H9 (cell line): ENCODE data around the gene SHANK1. TPM values are rescaled to one million over a fixed set of nuclear protein-coding genes. Genes with fewer than 3 reads are reported as not detected.

Source experiments
- DNase-seq: peaks from one replicate; pipeline ENCODE4 v3.0.0-alpha.2; 2017
- H2AFZ ChIP-seq: one replicate; pipeline ENCODE4 v1.6.1; 2013; ENCODE audit warnings: mild to moderate bottlenecking, low read length, control low read depth, moderate library complexity
- H2AK5ac ChIP-seq: 2 replicates; pipeline ENCODE4 v1.6.1; 2013; ENCODE audit warnings: low read length, control low read depth, mixed read lengths; ENCODE audit not compliant: insufficient read length
- H2BK120ac ChIP-seq: one replicate; pipeline ENCODE4 v1.6.1; 2013; ENCODE audit warnings: low read depth, mild to moderate bottlenecking, low read length, control low read depth, inconsistent platforms; ENCODE audit not compliant: poor library complexity, severe bottlenecking
- H2BK12ac ChIP-seq: 2 replicates; pipeline ENCODE4 v1.6.1; 2013; ENCODE audit warnings: low read length, control low read depth, mixed read lengths, low read depth; ENCODE audit not compliant: insufficient read length
- H2BK15ac ChIP-seq: 2 replicates; pipeline ENCODE4 v1.6.1; 2013; ENCODE audit warnings: low read depth, low read length, control low read depth
- H2BK20ac ChIP-seq: one replicate; pipeline ENCODE4 v1.6.1; 2013; ENCODE audit warnings: low read depth, mild to moderate bottlenecking, low read length, control low read depth, inconsistent platforms; ENCODE audit not compliant: poor library complexity, severe bottlenecking
- H2BK5ac ChIP-seq: 2 replicates; pipeline ENCODE4 v1.6.1; 2013; ENCODE audit warnings: low read length, control low read depth, mixed read lengths; ENCODE audit not compliant: insufficient read length
- H3K14ac ChIP-seq: 2 replicates; pipeline ENCODE4 v1.6.1; 2013; ENCODE audit warnings: low read length, control low read depth; ENCODE audit not compliant: insufficient read depth
- H3K18ac ChIP-seq: 2 replicates; pipeline ENCODE4 v1.6.1; 2013; ENCODE audit warnings: low read depth, mild to moderate bottlenecking, mixed read lengths, low read length, control low read depth; ENCODE audit not compliant: insufficient read length
- H3K23ac ChIP-seq: 2 replicates; pipeline ENCODE4 v1.6.1; 2013; ENCODE audit warnings: low read length, control low read depth, mixed read lengths, low read depth; ENCODE audit not compliant: insufficient read length
- H3K23me2 ChIP-seq: 2 replicates; pipeline ENCODE4 v1.6.1; 2013; ENCODE audit warnings: low read depth, mild to moderate bottlenecking, mixed read lengths, low read length, control low read depth; ENCODE audit not compliant: insufficient read length, poor library complexity, severe bottlenecking
- H3K27ac ChIP-seq: 2 replicates; pipeline ENCODE4 v1.5.1; 2013; ENCODE audit warnings: low read length, control low read depth, mixed read lengths, low read depth; ENCODE audit not compliant: insufficient read length
- H3K27me3 ChIP-seq: 2 replicates; pipeline ENCODE4 v1.6.1; 2013; ENCODE audit warnings: low read length, control low read depth, inconsistent platforms; ENCODE audit not compliant: insufficient read depth
- H3K4ac ChIP-seq: 2 replicates; pipeline ENCODE4 v1.6.1; 2013; ENCODE audit warnings: low read depth, mild to moderate bottlenecking, control low read depth, inconsistent platforms, low read length, moderate library complexity
- H3K4me1 ChIP-seq: 2 replicates; pipeline ENCODE4 v1.6.1; 2013; ENCODE audit warnings: low read length, control low read depth, inconsistent platforms; ENCODE audit not compliant: insufficient read depth
- H3K4me2 ChIP-seq: 2 replicates; pipeline ENCODE4 v1.6.1; 2013; ENCODE audit warnings: low read length, control low read depth, mixed read lengths; ENCODE audit not compliant: insufficient read length, insufficient read depth
- H3K56ac ChIP-seq: 2 replicates; pipeline ENCODE4 v1.6.1; 2013; ENCODE audit warnings: low read depth, mild to moderate bottlenecking, mixed read lengths, low read length, control low read depth; ENCODE audit not compliant: insufficient read length
- H3K79me1 ChIP-seq: 2 replicates; pipeline ENCODE4 v1.6.1; 2013; ENCODE audit warnings: low read depth, mild to moderate bottlenecking, moderate library complexity, low read length, control low read depth, inconsistent platforms; ENCODE audit not compliant: insufficient read depth, poor library complexity, severe bottlenecking
- H3K79me2 ChIP-seq: 2 replicates; pipeline ENCODE4 v1.6.1; 2013; ENCODE audit warnings: low read length, control low read depth, inconsistent platforms; ENCODE audit not compliant: insufficient read depth
- H3K9ac ChIP-seq: 2 replicates; pipeline ENCODE4 v1.6.1; 2013; ENCODE audit warnings: low read length, control low read depth, mixed read lengths; ENCODE audit not compliant: insufficient read length; ENCODE audit errors: extremely low read depth
- H3K9me3 ChIP-seq: one replicate; pipeline ENCODE4 v1.6.1; 2013; ENCODE audit warnings: low read depth, low read length, inconsistent platforms; ENCODE audit not compliant: control insufficient read depth
- H3T11ph ChIP-seq: one replicate; pipeline ENCODE4 v1.6.1; 2013; ENCODE audit warnings: mild to moderate bottlenecking, low read length, control low read depth, inconsistent platforms
- H4K20me1 ChIP-seq: one replicate; pipeline ENCODE4 v1.6.1; 2013; ENCODE audit not compliant: control insufficient read depth, insufficient read length, insufficient read depth
- H4K5ac ChIP-seq: 2 replicates; pipeline ENCODE4 v1.6.1; 2013; ENCODE audit warnings: low read depth, mild to moderate bottlenecking, mixed read lengths, low read length, control low read depth; ENCODE audit not compliant: insufficient read length
- H4K8ac ChIP-seq: replicated peaks from 2 replicates; pipeline ENCODE4 v1.6.1; 2013; ENCODE audit warnings: low read length, control low read depth, mixed read lengths, low read depth; ENCODE audit not compliant: insufficient read length
- H4K91ac ChIP-seq: 2 replicates; pipeline ENCODE4 v1.6.1; 2013; ENCODE audit warnings: low read depth, mild to moderate bottlenecking, moderate library complexity, mixed read lengths, low read length, control low read depth; ENCODE audit not compliant: insufficient read length
- H3K27ac Mint-ChIP-seq, 3 experiments: 2 replicates in 2 of 3; 3 replicates in 1 of 3; pipeline ENCODE4 v1.8.0; 2020 to 2021; ENCODE audit warnings: mixed read lengths in 3 of 3, mild to moderate bottlenecking in 1 of 3, moderate library complexity in 1 of 3
- H3K27me3 Mint-ChIP-seq: 2 replicates; pipeline ENCODE4 v1.8.0; 2021; ENCODE audit warnings: low read depth, mild to moderate bottlenecking, moderate library complexity, mixed read lengths
- H3K36me3 Mint-ChIP-seq, 3 experiments: 2 replicates in 2 of 3; 3 replicates in 1 of 3; pipeline ENCODE4 v1.8.0; 2020 to 2021; ENCODE audit warnings: low read depth in 3 of 3, mixed read lengths in 3 of 3; ENCODE audit not compliant: insufficient read depth in 1 of 3
- H3K4me1 Mint-ChIP-seq, 2 experiments: 2 replicates each; pipeline ENCODE4 v1.8.0; 2020; ENCODE audit warnings: mixed read lengths in 2 of 2
- H3K4me3 Mint-ChIP-seq, 2 experiments: 2 replicates in 1 of 2; 3 replicates in 1 of 2; pipeline ENCODE4 v1.8.0; 2020 to 2021; ENCODE audit warnings: mild to moderate bottlenecking in 2 of 2, mixed read lengths in 2 of 2, moderate library complexity in 1 of 2
- H3K9me3 Mint-ChIP-seq, 2 experiments: 2 replicates in 1 of 2; 3 replicates in 1 of 2; pipeline ENCODE4 v1.8.0; 2020; ENCODE audit warnings: mild to moderate bottlenecking in 2 of 2, mixed read lengths in 2 of 2, moderate library complexity in 1 of 2
- WGBS: extraction: QIAGEN DNeasy Blood & Tissue Kit; methylation state at CpG from one replicate; pipeline ENCODE4 v1.1.7; 2013; ENCODE audit warnings: missing lambda C conversion rate, low lambda C conversion rate, mixed read lengths; ENCODE audit not compliant: insufficient read length; ENCODE audit errors: extremely low coverage; 5-methylcytosine and 5-hydroxymethylcytosine counted together
- total RNA-seq: library from RNA; stranded (reverse); gene quantifications from 2 replicates; pipeline ENCODE4 v1.2.1, GENCODE V29; 2021
- TF ChIP-seq, protein P1 (sequence below): fragments of 200-600 bp; sonication (generic); conservative IDR thresholded peaks from 3 replicates; pipeline ENCODE4 v1.8.0; 2021; ENCODE audit warnings: antibody characterized with exemption, mild to moderate bottlenecking

Gene SHANK1
- total RNA-seq, 1 experiment from 2014 or later = 1.7 TPM

DNA sequence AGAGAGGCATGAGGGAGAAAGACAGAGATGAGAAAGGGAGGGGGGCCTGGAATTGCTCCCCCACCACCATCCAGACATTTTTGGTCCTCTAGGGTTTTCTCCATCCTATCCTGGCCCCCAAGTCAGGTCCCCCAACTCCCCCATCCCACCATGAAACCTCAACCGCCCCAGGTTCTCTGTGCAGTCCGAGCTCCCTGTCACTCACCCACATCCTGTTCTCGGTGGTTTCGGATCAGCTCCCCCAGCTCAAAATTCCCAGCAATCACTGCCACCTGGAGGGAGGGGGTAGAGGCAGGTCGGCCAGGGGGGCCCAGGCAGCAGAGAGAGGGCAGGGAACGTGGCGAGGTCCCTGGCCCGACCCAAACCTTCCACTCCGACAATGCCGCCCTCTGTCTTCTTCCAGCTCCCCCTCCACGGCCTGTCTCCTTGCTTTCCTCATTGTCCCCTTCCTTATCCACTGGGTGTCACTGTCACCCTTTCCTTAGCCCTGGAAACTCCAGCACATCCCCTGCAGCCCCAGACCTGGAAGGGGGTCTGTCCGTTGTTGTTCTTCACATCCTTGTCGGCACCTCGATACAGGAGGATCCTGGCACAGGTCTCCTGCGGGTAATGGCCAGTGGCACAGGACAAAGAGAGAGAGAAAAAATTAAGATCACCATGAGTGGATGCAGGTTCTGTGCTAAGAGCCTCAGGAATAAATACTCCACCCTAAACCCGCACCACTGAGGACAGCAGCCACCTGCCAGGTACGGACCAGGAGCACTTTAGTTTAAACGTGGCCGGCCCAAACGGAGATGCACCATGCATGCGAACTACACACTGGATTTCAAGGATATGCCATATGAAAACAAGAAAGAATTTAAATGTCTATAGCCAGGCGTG, 15.4 kb downstream of the SHANK1 start:
- peaks cover 6 to 16% of the 10 kb centered on the region in 2 experiments for H3K4me1 Mint-ChIP-seq
- no peak overlapping the region for H3K18ac ChIP-seq
- no peak overlapping the region for H3K4me2 ChIP-seq
- H3K27me3 Mint-ChIP-seq = peaks cover 80% of the 10 kb centered on the region
- no peak overlapping the region for H2BK12ac ChIP-seq
- no peaks in the 10 kb centered on the region for H4K20me1 ChIP-seq
- no peaks in the 10 kb centered on the region for H3K36me3 Mint-ChIP-seq
- H4K5ac ChIP-seq = no peak overlapping the region
- H2BK15ac ChIP-seq = no peak overlapping the region
- no peaks in the 10 kb centered on the region for H3K79me1 ChIP-seq
- H2AK5ac ChIP-seq = no peak overlapping the region
- no peak overlapping the region for H2BK5ac ChIP-seq
- H3K4me1 ChIP-seq = 0 out of 2 replicates have a peak, but pooled peaks cover 3% of the 10 kb centered on the region
- H3K9me3 Mint-ChIP-seq = no peaks in the 10 kb centered on the region
- no peak overlapping the region for H4K8ac ChIP-seq
- H2AFZ ChIP-seq = no peak overlapping the region
- no peak overlapping the region for H3K4me3 Mint-ChIP-seq
- H3K9ac ChIP-seq = no peak overlapping the region
- H3K27ac Mint-ChIP-seq = no peak overlapping the region; a peak in 1 of 7 replicates
- H3K79me2 ChIP-seq = no peaks in the 10 kb centered on the region
- H3K27ac ChIP-seq = no peak overlapping the region
- H2BK120ac ChIP-seq = no peak overlapping the region
- TF ChIP-seq, protein P1, sequence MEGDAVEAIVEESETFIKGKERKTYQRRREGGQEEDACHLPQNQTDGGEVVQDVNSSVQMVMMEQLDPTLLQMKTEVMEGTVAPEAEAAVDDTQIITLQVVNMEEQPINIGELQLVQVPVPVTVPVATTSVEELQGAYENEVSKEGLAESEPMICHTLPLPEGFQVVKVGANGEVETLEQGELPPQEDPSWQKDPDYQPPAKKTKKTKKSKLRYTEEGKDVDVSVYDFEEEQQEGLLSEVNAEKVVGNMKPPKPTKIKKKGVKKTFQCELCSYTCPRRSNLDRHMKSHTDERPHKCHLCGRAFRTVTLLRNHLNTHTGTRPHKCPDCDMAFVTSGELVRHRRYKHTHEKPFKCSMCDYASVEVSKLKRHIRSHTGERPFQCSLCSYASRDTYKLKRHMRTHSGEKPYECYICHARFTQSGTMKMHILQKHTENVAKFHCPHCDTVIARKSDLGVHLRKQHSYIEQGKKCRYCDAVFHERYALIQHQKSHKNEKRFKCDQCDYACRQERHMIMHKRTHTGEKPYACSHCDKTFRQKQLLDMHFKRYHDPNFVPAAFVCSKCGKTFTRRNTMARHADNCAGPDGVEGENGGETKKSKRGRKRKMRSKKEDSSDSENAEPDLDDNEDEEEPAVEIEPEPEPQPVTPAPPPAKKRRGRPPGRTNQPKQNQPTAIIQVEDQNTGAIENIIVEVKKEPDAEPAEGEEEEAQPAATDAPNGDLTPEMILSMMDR = peak; percentile 59
- H3K23me2 ChIP-seq = no peaks in the 10 kb centered on the region
- H2BK20ac ChIP-seq = no peak overlapping the region
- H3K4ac ChIP-seq = no peak overlapping the region
- no peak overlapping the region for H4K91ac ChIP-seq
- H3T11ph ChIP-seq = no peak overlapping the region
- no CpG with 5 or more reads among the region's 22 CpGs for WGBS
- no peak overlapping the region for H3K23ac ChIP-seq
- no peak overlapping the region for H3K56ac ChIP-seq
- peaks cover 11% of the 10 kb centered on the region; the same call in 1 of the 2 replicates for H3K27me3 ChIP-seq
- H3K14ac ChIP-seq = no peak overlapping the region
- H3K9me3 ChIP-seq = no peaks in the 10 kb centered on the region
- DNase-seq = peak; percentile 71
